MM.1S (cell line): ENCODE data around the gene BBIP1.

ENCODE experiments used
- EZH2 ChIP-seq: fragments of 300-600 bp; sonication (generic); optimal IDR thresholded peaks from 2 replicates; pipeline ENCODE3; 2017; ENCODE audit warnings: low read depth, mild to moderate bottlenecking, antibody characterized with exemption, low read length, mixed read lengths
- TF ChIP-seq, protein P1 (sequence below): fragments of 300-600 bp; sonication (generic); IDR thresholded peaks from 2 replicates; pipeline ENCODE4 v1.5.1; 2016; ENCODE audit warnings: antibody characterized with exemption, low read length, mixed read lengths

DNA sequence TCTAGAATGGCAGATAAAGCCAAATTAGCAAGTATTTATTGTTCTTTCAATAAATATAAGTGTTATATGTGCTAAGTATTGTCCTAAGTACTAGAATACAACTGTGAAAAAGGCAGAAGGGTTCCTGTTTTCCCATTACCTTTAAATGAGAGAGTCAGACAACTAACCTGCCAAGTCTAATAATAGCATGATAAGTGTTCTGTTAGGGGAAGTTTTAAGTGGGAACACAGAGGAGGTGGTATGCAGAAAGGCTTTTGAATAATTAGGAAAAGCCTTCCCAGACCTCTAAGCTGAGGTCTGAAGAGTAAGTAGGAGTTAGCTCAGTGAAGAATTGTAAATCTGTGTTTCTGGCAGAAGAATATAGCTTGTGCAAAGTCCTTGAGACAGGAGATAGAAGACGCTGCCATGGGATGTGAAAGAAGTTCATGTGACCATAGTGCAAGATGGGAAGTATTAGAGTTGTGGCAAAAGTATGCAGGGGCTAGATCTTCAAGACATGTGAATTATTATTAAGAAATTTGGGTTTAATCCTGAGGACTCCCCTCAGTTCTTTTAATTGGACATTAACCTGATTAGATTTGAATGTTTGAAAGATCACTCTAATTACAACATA lies 12.9 kb upstream of the BBIP1 start:
- TF ChIP-seq, protein P1, sequence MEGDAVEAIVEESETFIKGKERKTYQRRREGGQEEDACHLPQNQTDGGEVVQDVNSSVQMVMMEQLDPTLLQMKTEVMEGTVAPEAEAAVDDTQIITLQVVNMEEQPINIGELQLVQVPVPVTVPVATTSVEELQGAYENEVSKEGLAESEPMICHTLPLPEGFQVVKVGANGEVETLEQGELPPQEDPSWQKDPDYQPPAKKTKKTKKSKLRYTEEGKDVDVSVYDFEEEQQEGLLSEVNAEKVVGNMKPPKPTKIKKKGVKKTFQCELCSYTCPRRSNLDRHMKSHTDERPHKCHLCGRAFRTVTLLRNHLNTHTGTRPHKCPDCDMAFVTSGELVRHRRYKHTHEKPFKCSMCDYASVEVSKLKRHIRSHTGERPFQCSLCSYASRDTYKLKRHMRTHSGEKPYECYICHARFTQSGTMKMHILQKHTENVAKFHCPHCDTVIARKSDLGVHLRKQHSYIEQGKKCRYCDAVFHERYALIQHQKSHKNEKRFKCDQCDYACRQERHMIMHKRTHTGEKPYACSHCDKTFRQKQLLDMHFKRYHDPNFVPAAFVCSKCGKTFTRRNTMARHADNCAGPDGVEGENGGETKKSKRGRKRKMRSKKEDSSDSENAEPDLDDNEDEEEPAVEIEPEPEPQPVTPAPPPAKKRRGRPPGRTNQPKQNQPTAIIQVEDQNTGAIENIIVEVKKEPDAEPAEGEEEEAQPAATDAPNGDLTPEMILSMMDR = no peak
- no peak for TF ChIP-seq EZH2
